HepG2 (cell line): ENCODE measurements around the gene C7orf57. TPM values are rescaled to one million over a fixed set of nuclear protein-coding genes. Genes with fewer than 3 reads are reported as not detected.

ENCODE experiments used
- GPBP1L1 ChIP-seq: sonication (generic); formaldehyde crosslinking; IDR thresholded peaks from 2 replicates; pipeline ENCODE4 v1.5.0; 2020; ENCODE audit warnings: mild to moderate bottlenecking, missing genetic modification reagents
- HMGA1 ChIP-seq: sonication (generic); formaldehyde crosslinking; conservative IDR thresholded peaks from 2 replicates; pipeline ENCODE4 v1.4.0; 2020; ENCODE audit warnings: missing genetic modification reagents
- MAFK ChIP-seq, 2 experiments: IDR thresholded peaks in 1 of 2; conservative IDR thresholded peaks in 1 of 2; 2 replicates each; pipeline ENCODE4 v1.6.1; 2011; ENCODE audit warnings: improper control_type of control experiment in 2 of 2, low read length in 2 of 2
- MIXL1 ChIP-seq: IDR thresholded peaks from 2 replicates; pipeline ENCODE4 v1.6.1; 2016
- MLLT10 ChIP-seq: sonication (generic); formaldehyde crosslinking; IDR thresholded peaks from 2 replicates; pipeline ENCODE4 v1.4.0; 2020; ENCODE audit warnings: missing genetic modification reagents
- MXD4 ChIP-seq: IDR thresholded peaks from 2 replicates; pipeline ENCODE4 v1.6.1; 2016; ENCODE audit warnings: mild to moderate bottlenecking, missing biosample characterization, missing genetic modification reagents
- PAWR ChIP-seq: sonication (generic); formaldehyde crosslinking; IDR thresholded peaks from 2 replicates; pipeline ENCODE4 v1.4.0; 2020; ENCODE audit warnings: missing genetic modification reagents, mild to moderate bottlenecking, borderline replicate concordance
- SNAPC2 ChIP-seq: sonication (generic); formaldehyde crosslinking; IDR thresholded peaks from 2 replicates; pipeline ENCODE4 v1.8.1; 2022; ENCODE audit warnings: mild to moderate bottlenecking, missing genetic modification reagents
- ZFP36L2 ChIP-seq: sonication (generic); formaldehyde crosslinking; IDR thresholded peaks from 2 replicates; pipeline ENCODE4 v1.4.0; 2020; ENCODE audit warnings: missing genetic modification reagents
- ZNF207 ChIP-seq: fragments of 450-650 bp; IDR thresholded peaks from 2 replicates; pipeline ENCODE4 v1.6.1; 2016; ENCODE audit warnings: antibody characterized with exemption, borderline replicate concordance
- ZNF235 ChIP-seq: sonication (generic); formaldehyde crosslinking; IDR thresholded peaks from 2 replicates; pipeline ENCODE4 v1.8.1; 2023; ENCODE audit warnings: mild to moderate bottlenecking, missing genetic modification reagents, borderline replicate concordance
- ZNF773 ChIP-seq: sonication (generic); formaldehyde crosslinking; IDR thresholded peaks from 2 replicates; pipeline ENCODE4 v1.4.0; 2020; ENCODE audit warnings: missing genetic modification reagents, borderline replicate concordance
- ZSCAN20 ChIP-seq: sonication (generic); formaldehyde crosslinking; IDR thresholded peaks from 2 replicates; pipeline ENCODE4 v1.4.0; 2020; ENCODE audit warnings: missing genetic modification reagents, mild to moderate bottlenecking, borderline replicate concordance
- polyA plus RNA-seq, 8 experiments: library from polyadenylated mRNA; depleted of rRNA in 3 of 8; stranded (reverse) in 7 of 8; unstranded in 1 of 8; fragments of >200 nt; fragmentation: Illumina TruSeq in 4 of 8; extraction: Trizol in 4 of 8; gene quantifications; 2 replicates each; pipeline versions ENCODE4 v1.2.1 to v1.2.3, GENCODE V29; 2011 to 2016; ENCODE audit warnings: low read depth in 4 of 8, missing spikeins in 1 of 8, mixed read lengths in 1 of 8; ENCODE audit not compliant: insufficient read depth in 1 of 8
- total RNA-seq, 5 experiments: library from RNA; depleted of rRNA; stranded (reverse); fragments of >200 nt; fragmentation: Illumina TruSeq; extraction: Trizol; gene quantifications; 2 replicates each; pipeline ENCODE4 v1.2.3, GENCODE V29; 2016; ENCODE audit warnings: low read depth in 1 of 5
- TF ChIP-seq, protein P1 (sequence below): sonication (generic); formaldehyde crosslinking; IDR thresholded peaks from 2 replicates; pipeline ENCODE4 v1.8.1; 2023; ENCODE audit warnings: mild to moderate bottlenecking, missing genetic modification reagents, borderline replicate concordance
- TF ChIP-seq, protein P2 (sequence below): sonication (generic); formaldehyde crosslinking; IDR thresholded peaks from 2 replicates; pipeline ENCODE4 v1.5.0; 2020; ENCODE audit warnings: mild to moderate bottlenecking, missing genetic modification reagents
- TF ChIP-seq, protein P3 (sequence below): IDR thresholded peaks from 2 replicates; pipeline ENCODE4 v1.6.1; 2016
- TF ChIP-seq, protein P4 (sequence below): IDR thresholded peaks from 2 replicates; pipeline ENCODE4 v1.4.0; 2020; ENCODE audit warnings: mild to moderate bottlenecking, missing genetic modification reagents
- TF ChIP-seq, protein P5 (sequence below): sonication (generic); formaldehyde crosslinking; conservative IDR thresholded peaks from 2 replicates; pipeline ENCODE4 v1.8.0; 2022; ENCODE audit warnings: mild to moderate bottlenecking, moderate library complexity, missing genetic modification reagents

C7orf57 gene
- total and polyA plus RNA-seq, 2 of the 13 experiments (the other 11 are each of a cell fraction or from before 2014, with no cell fraction given) = not detected

- TF ChIP-seq SNAPC2 (no peak), ZFP36L2 (CRISPR knock-in tag) (no peak), ZNF207 (no peak), ZNF773 (CRISPR knock-in tag) (no peak), MAFK (conservative IDR thresholded peaks at IDR 0.05 in 1 of 2, IDR thresholded peaks at IDR 0.05 in 1 of 2; ENCODE audit: low read length in 2 of 2) (no peak), ZNF235 (CRISPR knock-in tag) (no peak), ZSCAN20 (CRISPR knock-in tag) (no peak), MIXL1 (CRISPR knock-in tag) (0 out of 2 replicates have a peak, but pooled peaks have one; percentile 29), MXD4 (no peak), HMGA1 (CRISPR knock-in tag) (no peak), MLLT10 (CRISPR knock-in tag) (no peak), PAWR (CRISPR knock-in tag) (no peak), GPBP1L1 (CRISPR knock-in tag) (no peak)
- TF ChIP-seq, protein P1, sequence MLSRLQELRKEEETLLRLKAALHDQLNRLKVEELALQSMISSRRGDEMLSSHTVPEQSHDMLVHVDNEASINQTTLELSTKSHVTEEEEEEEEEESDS (CRISPR knock-in tag) = no peak
- TF ChIP-seq, protein P2, sequence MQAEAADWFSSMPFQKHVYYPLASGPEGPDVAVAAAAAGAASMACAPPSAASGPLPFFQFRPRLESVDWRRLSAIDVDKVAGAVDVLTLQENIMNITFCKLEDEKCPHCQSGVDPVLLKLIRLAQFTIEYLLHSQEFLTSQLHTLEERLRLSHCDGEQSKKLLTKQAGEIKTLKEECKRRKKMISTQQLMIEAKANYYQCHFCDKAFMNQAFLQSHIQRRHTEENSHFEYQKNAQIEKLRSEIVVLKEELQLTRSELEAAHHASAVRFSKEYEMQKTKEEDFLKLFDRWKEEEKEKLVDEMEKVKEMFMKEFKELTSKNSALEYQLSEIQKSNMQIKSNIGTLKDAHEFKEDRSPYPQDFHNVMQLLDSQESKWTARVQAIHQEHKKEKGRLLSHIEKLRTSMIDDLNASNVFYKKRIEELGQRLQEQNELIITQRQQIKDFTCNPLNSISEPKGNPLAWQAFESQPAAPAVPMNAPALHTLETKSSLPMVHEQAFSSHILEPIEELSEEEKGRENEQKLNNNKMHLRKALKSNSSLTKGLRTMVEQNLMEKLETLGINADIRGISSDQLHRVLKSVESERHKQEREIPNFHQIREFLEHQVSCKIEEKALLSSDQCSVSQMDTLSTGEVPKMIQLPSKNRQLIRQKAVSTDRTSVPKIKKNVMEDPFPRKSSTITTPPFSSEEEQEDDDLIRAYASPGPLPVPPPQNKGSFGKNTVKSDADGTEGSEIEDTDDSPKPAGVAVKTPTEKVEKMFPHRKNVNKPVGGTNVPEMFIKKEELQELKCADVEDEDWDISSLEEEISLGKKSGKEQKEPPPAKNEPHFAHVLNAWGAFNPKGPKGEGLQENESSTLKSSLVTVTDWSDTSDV (CRISPR knock-in tag) = no peak
- TF ChIP-seq, protein P3, sequence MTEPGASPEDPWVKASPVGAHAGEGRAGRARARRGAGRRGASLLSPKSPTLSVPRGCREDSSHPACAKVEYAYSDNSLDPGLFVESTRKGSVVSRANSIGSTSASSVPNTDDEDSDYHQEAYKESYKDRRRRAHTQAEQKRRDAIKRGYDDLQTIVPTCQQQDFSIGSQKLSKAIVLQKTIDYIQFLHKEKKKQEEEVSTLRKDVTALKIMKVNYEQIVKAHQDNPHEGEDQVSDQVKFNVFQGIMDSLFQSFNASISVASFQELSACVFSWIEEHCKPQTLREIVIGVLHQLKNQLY (CRISPR knock-in tag) = no peak
- TF ChIP-seq, protein P4, sequence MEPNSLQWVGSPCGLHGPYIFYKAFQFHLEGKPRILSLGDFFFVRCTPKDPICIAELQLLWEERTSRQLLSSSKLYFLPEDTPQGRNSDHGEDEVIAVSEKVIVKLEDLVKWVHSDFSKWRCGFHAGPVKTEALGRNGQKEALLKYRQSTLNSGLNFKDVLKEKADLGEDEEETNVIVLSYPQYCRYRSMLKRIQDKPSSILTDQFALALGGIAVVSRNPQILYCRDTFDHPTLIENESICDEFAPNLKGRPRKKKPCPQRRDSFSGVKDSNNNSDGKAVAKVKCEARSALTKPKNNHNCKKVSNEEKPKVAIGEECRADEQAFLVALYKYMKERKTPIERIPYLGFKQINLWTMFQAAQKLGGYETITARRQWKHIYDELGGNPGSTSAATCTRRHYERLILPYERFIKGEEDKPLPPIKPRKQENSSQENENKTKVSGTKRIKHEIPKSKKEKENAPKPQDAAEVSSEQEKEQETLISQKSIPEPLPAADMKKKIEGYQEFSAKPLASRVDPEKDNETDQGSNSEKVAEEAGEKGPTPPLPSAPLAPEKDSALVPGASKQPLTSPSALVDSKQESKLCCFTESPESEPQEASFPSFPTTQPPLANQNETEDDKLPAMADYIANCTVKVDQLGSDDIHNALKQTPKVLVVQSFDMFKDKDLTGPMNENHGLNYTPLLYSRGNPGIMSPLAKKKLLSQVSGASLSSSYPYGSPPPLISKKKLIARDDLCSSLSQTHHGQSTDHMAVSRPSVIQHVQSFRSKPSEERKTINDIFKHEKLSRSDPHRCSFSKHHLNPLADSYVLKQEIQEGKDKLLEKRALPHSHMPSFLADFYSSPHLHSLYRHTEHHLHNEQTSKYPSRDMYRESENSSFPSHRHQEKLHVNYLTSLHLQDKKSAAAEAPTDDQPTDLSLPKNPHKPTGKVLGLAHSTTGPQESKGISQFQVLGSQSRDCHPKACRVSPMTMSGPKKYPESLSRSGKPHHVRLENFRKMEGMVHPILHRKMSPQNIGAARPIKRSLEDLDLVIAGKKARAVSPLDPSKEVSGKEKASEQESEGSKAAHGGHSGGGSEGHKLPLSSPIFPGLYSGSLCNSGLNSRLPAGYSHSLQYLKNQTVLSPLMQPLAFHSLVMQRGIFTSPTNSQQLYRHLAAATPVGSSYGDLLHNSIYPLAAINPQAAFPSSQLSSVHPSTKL (CRISPR knock-in tag) = peak; percentile 49
- TF ChIP-seq, protein P5, sequence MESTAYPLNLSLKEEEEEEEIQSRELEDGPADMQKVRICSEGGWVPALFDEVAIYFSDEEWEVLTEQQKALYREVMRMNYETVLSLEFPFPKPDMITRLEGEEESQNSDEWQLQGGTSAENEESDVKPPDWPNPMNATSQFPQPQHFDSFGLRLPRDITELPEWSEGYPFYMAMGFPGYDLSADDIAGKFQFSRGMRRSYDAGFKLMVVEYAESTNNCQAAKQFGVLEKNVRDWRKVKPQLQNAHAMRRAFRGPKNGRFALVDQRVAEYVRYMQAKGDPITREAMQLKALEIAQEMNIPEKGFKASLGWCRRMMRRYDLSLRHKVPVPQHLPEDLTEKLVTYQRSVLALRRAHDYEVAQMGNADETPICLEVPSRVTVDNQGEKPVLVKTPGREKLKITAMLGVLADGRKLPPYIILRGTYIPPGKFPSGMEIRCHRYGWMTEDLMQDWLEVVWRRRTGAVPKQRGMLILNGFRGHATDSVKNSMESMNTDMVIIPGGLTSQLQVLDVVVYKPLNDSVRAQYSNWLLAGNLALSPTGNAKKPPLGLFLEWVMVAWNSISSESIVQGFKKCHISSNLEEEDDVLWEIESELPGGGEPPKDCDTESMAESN (CRISPR knock-in tag) = no peak
Observed at GRCh38 chr7:48109848-48110663, 74.7 kb downstream of the C7orf57 start (continued).
